Gastroesophageal sphincter (tissue), 3 donors: ENCODE results near the gene ANKRD24.

Experiments used
- POLR2A ChIP-seq, 2 donors: fragments of 450-650 bp; IDR thresholded peaks; one replicate each; pipeline ENCODE4 v1.6.1; 2017; ENCODE audit warnings: antibody characterized with exemption in 2 of 2, mild to moderate bottlenecking in 2 of 2, moderate library complexity in 1 of 2
- TF ChIP-seq, protein P1 (sequence below), 4 experiments: fragments of 200-600 bp in 2 of 4; fragments of 450-650 bp in 2 of 4; sonication (generic) in 1 of 4; IDR thresholded peaks; one replicate each; pipeline ENCODE4 v1.5.1; 2017 to 2019; ENCODE audit warnings: antibody characterized with exemption in 4 of 4, mild to moderate bottlenecking in 2 of 4, moderate library complexity in 2 of 4

DNA sequence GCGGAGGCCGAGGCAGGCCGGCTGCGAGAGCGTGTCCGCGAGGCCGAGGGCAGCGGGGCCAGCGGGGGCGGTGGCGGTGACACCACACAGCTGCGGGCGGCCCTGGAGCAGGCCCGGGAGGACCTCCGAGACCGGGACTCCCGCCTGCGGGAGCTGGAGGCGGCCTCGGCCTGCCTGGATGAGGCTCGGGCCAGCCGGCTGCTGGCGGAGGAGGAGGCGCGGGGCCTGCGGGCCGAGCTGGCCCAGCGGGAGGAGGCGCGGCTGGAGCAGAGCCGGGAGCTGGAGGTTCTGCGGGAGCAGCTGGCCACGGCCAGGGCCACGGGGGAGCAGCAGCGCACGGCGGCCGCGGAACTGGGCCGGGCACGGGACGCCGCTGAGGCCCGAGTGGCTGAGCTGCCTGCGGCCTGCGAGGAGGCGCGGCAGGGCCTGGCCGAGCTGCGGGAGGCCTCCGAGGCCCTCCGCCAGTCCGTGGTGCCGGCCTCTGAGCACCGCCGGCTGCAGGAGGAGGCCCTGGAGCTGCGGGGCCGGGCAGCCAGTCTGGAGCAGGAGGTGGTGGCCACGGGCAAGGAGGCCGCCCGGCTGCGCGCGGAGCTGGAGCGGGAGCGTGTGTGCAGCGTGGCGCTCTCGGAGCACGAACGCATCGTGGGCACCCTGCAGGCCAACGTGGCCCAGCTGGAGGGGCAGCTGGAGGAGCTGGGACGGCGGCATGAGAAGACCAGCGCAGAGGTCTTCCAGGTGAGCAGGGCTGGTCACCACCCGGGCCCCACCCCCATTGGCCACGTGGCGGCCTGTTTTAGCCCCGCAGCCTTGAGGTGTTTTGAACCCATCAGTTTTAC lies 35.2 kb downstream of the ANKRD24 start:
- TF ChIP-seq, protein P1, sequence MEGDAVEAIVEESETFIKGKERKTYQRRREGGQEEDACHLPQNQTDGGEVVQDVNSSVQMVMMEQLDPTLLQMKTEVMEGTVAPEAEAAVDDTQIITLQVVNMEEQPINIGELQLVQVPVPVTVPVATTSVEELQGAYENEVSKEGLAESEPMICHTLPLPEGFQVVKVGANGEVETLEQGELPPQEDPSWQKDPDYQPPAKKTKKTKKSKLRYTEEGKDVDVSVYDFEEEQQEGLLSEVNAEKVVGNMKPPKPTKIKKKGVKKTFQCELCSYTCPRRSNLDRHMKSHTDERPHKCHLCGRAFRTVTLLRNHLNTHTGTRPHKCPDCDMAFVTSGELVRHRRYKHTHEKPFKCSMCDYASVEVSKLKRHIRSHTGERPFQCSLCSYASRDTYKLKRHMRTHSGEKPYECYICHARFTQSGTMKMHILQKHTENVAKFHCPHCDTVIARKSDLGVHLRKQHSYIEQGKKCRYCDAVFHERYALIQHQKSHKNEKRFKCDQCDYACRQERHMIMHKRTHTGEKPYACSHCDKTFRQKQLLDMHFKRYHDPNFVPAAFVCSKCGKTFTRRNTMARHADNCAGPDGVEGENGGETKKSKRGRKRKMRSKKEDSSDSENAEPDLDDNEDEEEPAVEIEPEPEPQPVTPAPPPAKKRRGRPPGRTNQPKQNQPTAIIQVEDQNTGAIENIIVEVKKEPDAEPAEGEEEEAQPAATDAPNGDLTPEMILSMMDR (IDR thresholded peaks at IDR 0.05): no peak
- TF ChIP-seq POLR2A (IDR thresholded peaks at IDR 0.05): no peak
